BLaER1 treated with 17β-estradiol and CSF1 and Interleukin-3, amounts not matched to agents 10 nM and 100 nM (cell line): ENCODE measurements around the gene PLA2G4B.
A peak's percentile ranks its signal among the peaks of the same experiment; 100 is the strongest.

ENCODE experiments used
- H3K27ac ChIP-seq, 11 experiments: shearing (Covaris generic); formaldehyde crosslinking; 2 replicates each; pipeline ENCODE4 v1.8.1; 2022
- H3K27me3 ChIP-seq, 11 experiments: shearing (Covaris generic); formaldehyde crosslinking; 2 replicates each; pipeline ENCODE4 v1.8.1; 2022
- H3K36me3 ChIP-seq, 11 experiments: shearing (Covaris generic); formaldehyde crosslinking; 2 replicates each; pipeline ENCODE4 v1.8.1; 2022
- H3K4me1 ChIP-seq, 10 experiments: shearing (Covaris generic); formaldehyde crosslinking; 2 replicates each; pipeline ENCODE4 v1.8.1; 2022
- H3K4me2 ChIP-seq, 11 experiments: shearing (Covaris generic); formaldehyde crosslinking; 2 replicates each; pipeline ENCODE4 v1.8.1; 2022
- H3K4me3 ChIP-seq, 10 experiments: shearing (Covaris generic); formaldehyde crosslinking; 2 replicates each; pipeline ENCODE4 v1.8.1; 2022
- H3K9ac ChIP-seq, 11 experiments: shearing (Covaris generic); formaldehyde crosslinking; 2 replicates each; pipeline ENCODE4 v1.8.1; 2022
- H3K9me3 ChIP-seq, 11 experiments: shearing (Covaris generic); formaldehyde crosslinking; replicated peaks in 1 of 11; 2 replicates each; pipeline ENCODE4 v1.8.1; 2022
- H4K20me1 ChIP-seq, 11 experiments: shearing (Covaris generic); formaldehyde crosslinking; 2 replicates each; pipeline ENCODE4 v1.8.1; 2022
- Cebpa-rat ChIP-seq, 11 experiments: shearing (Covaris generic); IDR thresholded peaks; 2 replicates each; pipeline ENCODE4 v1.8.1; 2022

The PLA2G4B gene

GRCh38 chr15:41838400-41838897 lies at the start of gene PLA2G4B:
PLA2G4B (plus strand) TSS chr15:41838847; CDS start chr15:41838914, 67 bp downstream.
- Histone ChIP-seq H3K27ac (peak within 1 kb of the TSS in 4 of 11 experiments; percentile 23 to 47 (median 30); a peak in 6 of 22 replicates), H3K4me2 (peak within 1 kb of the TSS in 5 of 11 experiments; percentile 39 to 73 (median 66); a peak in 9 of 22 replicates), H3K9ac (peak within 1 kb of the TSS in 1 of 11 experiments; percentile 29; a peak in 1 of 22 replicates), H3K4me3 (no peak within 1 kb of the TSS), H3K4me1 (peaks cover 16 to 94% (median 84%) of the 10 kb centered on the region in 10 experiments), H3K27me3 (no peaks in the 10 kb centered on the region), H3K36me3 (peaks cover 0 to 28% (median 2%) of the 10 kb centered on the region in 11 experiments; a peak in 5 of 22 replicates), H3K9me3 (no peaks in the 10 kb centered on the region), H4K20me1 (peaks cover 0 to 73% (median 20%) of the 10 kb centered on the region in 11 experiments; a peak in 13 of 22 replicates)
- no peak for TF ChIP-seq Cebpa-rat (IDR thresholded peaks at IDR 0.05)

GRCh38 chr15:41789236-41789635 lies 49.4 kb upstream of the PLA2G4B start:
- H3K9ac ChIP-seq: peak overlapping the region in 6 of 11 experiments; percentile 3 to 43 (median 19); a peak in 7 of 22 replicates

GRCh38 chr15:41789662-41790061 lies 49.0 kb upstream of the PLA2G4B start:
- no peak for TF ChIP-seq Cebpa-rat (IDR thresholded peaks at IDR 0.05)
- Histone ChIP-seq H3K9me3 (no peaks in the 10 kb centered on the region), H3K9ac (peak overlapping the region in 4 of 11 experiments; percentile 6 to 43 (median 30); a peak in 5 of 22 replicates), H3K27ac (peak overlapping the region in 9 of 11 experiments; percentile 5 to 77 (median 68); a peak in 14 of 22 replicates), H3K27me3 (no peaks in the 10 kb centered on the region), H3K4me1 (peaks cover 50 to 92% (median 76%) of the 10 kb centered on the region in 10 experiments), H3K36me3 (no peaks in the 10 kb centered on the region), H3K4me2 (peak overlapping the region; percentile 71 to 96 (median 83)), H3K4me3 (no peak overlapping the region), H4K20me1 (no peaks in the 10 kb centered on the region; a peak in 1 of 22 replicates)

More at GRCh38 chr15:41789236-41789635, 49.4 kb upstream of the PLA2G4B start:
- Histone ChIP-seq H3K9me3 (no peaks in the 10 kb centered on the region), H3K36me3 (no peaks in the 10 kb centered on the region), H4K20me1 (no peaks in the 10 kb centered on the region; a peak in 1 of 22 replicates), H3K4me2 (peak overlapping the region; percentile 71 to 96 (median 83)), H3K27ac (peak overlapping the region in 10 of 11 experiments; percentile 2 to 77 (median 68); a peak in 16 of 22 replicates), H3K4me1 (peaks cover 50 to 92% (median 75%) of the 10 kb centered on the region in 10 experiments), H3K27me3 (no peaks in the 10 kb centered on the region), H3K4me3 (no peak overlapping the region; a peak in 1 of 20 replicates)
- no peak for TF ChIP-seq Cebpa-rat (IDR thresholded peaks at IDR 0.05)

- Histone ChIP-seq H4K20me1 (no peaks in the 10 kb centered on the region; a peak in 1 of 22 replicates), H3K36me3 (no peaks in the 10 kb centered on the region), H3K27ac (peak overlapping the region; percentile 32 to 77 (median 70); a peak in 21 of 22 replicates), H3K4me1 (peaks cover 55 to 92% (median 81%) of the 10 kb centered on the region in 10 experiments), H3K4me3 (0 out of 20 replicates have a peak overlapping the region, but pooled peaks of 1 of the 10 experiments have one; percentile 0), H3K9ac (peak overlapping the region in 7 of 11 experiments; percentile 2 to 64 (median 50); a peak in 12 of 22 replicates), H3K27me3 (no peaks in the 10 kb centered on the region), H3K9me3 (no peaks in the 10 kb centered on the region), H3K4me2 (peak overlapping the region; percentile 71 to 96 (median 83))
- TF ChIP-seq Cebpa-rat (IDR thresholded peaks at IDR 0.05): no peak
These were observed 48.5 kb upstream of the PLA2G4B start for GRCh38 chr15:41790169-41790568.

- H4K20me1 ChIP-seq: no peaks in the 10 kb centered on the region; a peak in 1 of 22 replicates
- H3K9me3 ChIP-seq: no peaks in the 10 kb centered on the region
- H3K4me3 ChIP-seq: peak overlapping the region in 6 of 10 experiments; percentile 0 to 40 (median 8); a peak in 7 of 20 replicates
- peak overlapping the region; percentile 32 to 77 (median 70); a peak in 21 of 22 replicates for H3K27ac ChIP-seq
- TF ChIP-seq Cebpa-rat (IDR thresholded peaks at IDR 0.05): no peak
- no peaks in the 10 kb centered on the region for H3K27me3 ChIP-seq
- H3K4me2 ChIP-seq: peak overlapping the region; percentile 71 to 96 (median 83)
- no peaks in the 10 kb centered on the region for H3K36me3 ChIP-seq
- peaks cover 63 to 93% (median 88%) of the 10 kb centered on the region in 10 experiments for H3K4me1 ChIP-seq
- H3K9ac ChIP-seq: peak overlapping the region in 10 of 11 experiments; percentile 2 to 64 (median 48); a peak in 18 of 22 replicates
These were observed 47.7 kb upstream of the PLA2G4B start for GRCh38 chr15:41790756-41791546.

GRCh38 chr15:41791547-41791937 lies 47.1 kb upstream of the PLA2G4B start:
- H3K36me3 ChIP-seq: no peaks in the 10 kb centered on the region
- H3K9ac ChIP-seq: peak overlapping the region in 9 of 11 experiments; percentile 19 to 64 (median 49); a peak in 15 of 22 replicates
- H3K4me2 ChIP-seq: peak overlapping the region; percentile 71 to 96 (median 83)
- peaks cover 69 to 99% (median 93%) of the 10 kb centered on the region in 10 experiments for H3K4me1 ChIP-seq
- H3K4me3 ChIP-seq: peak overlapping the region in 5 of 10 experiments; percentile 0 to 16 (median 4); a peak in 3 of 20 replicates
- peak overlapping the region; percentile 32 to 77 (median 70); a peak in 21 of 22 replicates for H3K27ac ChIP-seq
- H3K27me3 ChIP-seq: no peaks in the 10 kb centered on the region
- H4K20me1 ChIP-seq: no peaks in the 10 kb centered on the region; a peak in 1 of 22 replicates
- no peaks in the 10 kb centered on the region for H3K9me3 ChIP-seq
- TF ChIP-seq Cebpa-rat (IDR thresholded peaks at IDR 0.05): no peak

GRCh38 chr15:41792000-41792637 lies 46.5 kb upstream of the PLA2G4B start:
- Histone ChIP-seq H3K9ac (0 out of 22 replicates have a peak overlapping the region, but pooled peaks of 4 of the 11 experiments have one; percentile 49 to 64 (median 54)), H3K4me3 (no peak overlapping the region), H3K36me3 (no peaks in the 10 kb centered on the region), H3K9me3 (no peaks in the 10 kb centered on the region), H4K20me1 (no peaks in the 10 kb centered on the region; a peak in 1 of 22 replicates), H3K27me3 (no peaks in the 10 kb centered on the region), H3K4me2 (peak overlapping the region; percentile 71 to 96 (median 83)), H3K27ac (peak overlapping the region in 8 of 11 experiments; percentile 67 to 77 (median 70); a peak in 14 of 22 replicates), H3K4me1 (peaks cover 74 to 100% (median 95%) of the 10 kb centered on the region in 10 experiments)
- TF ChIP-seq Cebpa-rat (IDR thresholded peaks at IDR 0.05): no peak

GRCh38 chr15:41794081-41794480 lies 44.6 kb upstream of the PLA2G4B start:
- Histone ChIP-seq H3K4me2 (peak overlapping the region in 7 of 11 experiments; percentile 4 to 84 (median 13); a peak in 5 of 22 replicates), H3K36me3 (no peaks in the 10 kb centered on the region), H4K20me1 (peaks cover 0 to 3% (median 0%) of the 10 kb centered on the region in 11 experiments; a peak in 3 of 22 replicates), H3K9me3 (no peaks in the 10 kb centered on the region), H3K27ac (no peak overlapping the region), H3K9ac (no peak overlapping the region), H3K27me3 (no peaks in the 10 kb centered on the region), H3K4me3 (no peak overlapping the region), H3K4me1 (peaks cover 63 to 98% (median 92%) of the 10 kb centered on the region in 10 experiments)
- no peak for TF ChIP-seq Cebpa-rat (IDR thresholded peaks at IDR 0.05)
